Activated CD8-positive, alpha-beta T cell treated with anti-CD3 and anti-CD28 coated beads for 36 hours (primary cell): ENCODE data around the gene ZNF343. TPM values are rescaled to one million over a fixed set of nuclear protein-coding genes. Genes with fewer than 3 reads are reported as not detected.

Experiments
- ATAC-seq: fragments of 200-7000 bp; cut with Tn5 transposase; one replicate; pipeline ENCODE4 v1.10.0; 2021; ENCODE audit warnings: mild to moderate bottlenecking, moderate library complexity
- CTCF ChIA-PET: fragments of 350-600 bp; sonication (Branson Sonifier 250); formaldehyde crosslinking; loops from one replicate; lab custom pipeline; 2021; ENCODE audit warnings: antibody characterized with exemption; lab: Charles Lee
- POLR2A ChIA-PET: fragments of 350-600 bp; sonication (Branson Sonifier 250); formaldehyde crosslinking; loops from one replicate; lab custom pipeline; 2021; ENCODE audit warnings: antibody characterized with exemption; lab: Charles Lee
- DNase-seq: peaks from one replicate; pipeline ENCODE4 v3.0.0-alpha.2; 2020
- H3K27ac Mint-ChIP-seq: one replicate; pipeline ENCODE4 v1.8.0; 2021; ENCODE audit warnings: mild to moderate bottlenecking, mixed read lengths
- H3K27me3 Mint-ChIP-seq: one replicate; pipeline ENCODE4 v1.8.0; 2021; ENCODE audit warnings: mixed read lengths
- H3K36me3 Mint-ChIP-seq: one replicate; pipeline ENCODE4 v1.8.0; 2021; ENCODE audit warnings: low read depth, mixed read lengths
- H3K4me1 Mint-ChIP-seq: one replicate; pipeline ENCODE4 v1.8.0; 2021; ENCODE audit warnings: low read depth, mixed read lengths
- H3K4me3 Mint-ChIP-seq: one replicate; pipeline ENCODE4 v1.8.0; 2021; ENCODE audit warnings: mild to moderate bottlenecking, moderate library complexity, mixed read lengths
- H3K9me3 Mint-ChIP-seq: one replicate; pipeline ENCODE4 v1.8.0; 2021; ENCODE audit warnings: mixed read lengths
- intact Hi-C: fragments of 100-400 bp; cut with micrococcal nuclease; formaldehyde crosslinking; loops from one replicate; pipeline ENCODE4 v1.10.0; 2022
- total RNA-seq, 2 experiments: library from RNA; stranded (reverse); gene quantifications; one replicate each; pipeline ENCODE4 v1.2.3, GENCODE V29; 2021
- TF ChIP-seq, protein P1 (sequence below): fragments of 200-600 bp; IDR thresholded peaks from one replicate; pipeline ENCODE4 v1.8.0; 2022; ENCODE audit warnings: antibody characterized with exemption, mild to moderate bottlenecking

The ZNF343 gene
- total RNA-seq, 2 experiments from 2014 or later: 8.5 to 9.5 TPM

DNA sequence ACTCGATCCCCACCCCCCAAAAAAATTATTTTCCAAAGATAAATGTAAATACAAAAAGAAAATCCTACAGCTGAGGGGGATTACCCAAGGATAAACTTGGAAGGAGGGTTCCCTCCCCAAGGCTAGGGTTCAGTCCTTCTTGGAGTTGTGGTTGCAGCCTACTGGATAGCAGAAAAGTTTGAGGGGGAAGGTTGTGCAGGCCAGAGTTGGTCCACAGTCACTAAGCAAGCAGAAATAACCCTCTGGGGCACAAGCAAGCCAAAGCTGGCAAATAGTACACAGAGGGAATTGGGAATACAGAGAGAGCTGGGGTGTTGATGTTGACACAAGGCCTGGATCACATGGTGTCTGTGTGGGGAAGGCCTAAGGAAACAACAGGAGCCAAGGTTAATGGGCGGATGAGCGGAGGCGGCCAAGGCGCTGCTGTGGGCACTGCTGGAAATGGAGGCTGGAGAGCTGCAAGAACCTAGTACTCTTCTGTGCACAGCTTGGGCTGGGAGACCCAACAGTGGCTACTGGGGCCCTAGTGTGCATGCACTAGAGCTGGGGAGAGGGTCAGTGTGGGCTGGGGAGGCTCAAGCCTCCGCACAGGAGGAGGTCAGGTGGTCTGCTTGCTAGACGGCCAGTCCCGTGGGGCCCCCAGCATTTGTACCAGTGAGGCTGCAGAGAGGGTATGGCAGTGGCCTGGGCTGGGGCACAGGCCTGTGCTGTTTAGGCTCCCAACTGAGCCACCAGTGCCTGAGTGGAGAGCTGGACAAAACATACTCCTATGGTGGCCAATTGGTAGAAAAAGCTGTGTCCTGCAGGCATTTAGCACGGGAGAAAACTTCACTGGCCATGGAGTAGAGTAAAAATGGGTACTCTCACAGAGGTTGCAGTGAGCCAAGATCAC lies 32.6 kb downstream of the ZNF343 start:
- TF ChIP-seq, protein P1, sequence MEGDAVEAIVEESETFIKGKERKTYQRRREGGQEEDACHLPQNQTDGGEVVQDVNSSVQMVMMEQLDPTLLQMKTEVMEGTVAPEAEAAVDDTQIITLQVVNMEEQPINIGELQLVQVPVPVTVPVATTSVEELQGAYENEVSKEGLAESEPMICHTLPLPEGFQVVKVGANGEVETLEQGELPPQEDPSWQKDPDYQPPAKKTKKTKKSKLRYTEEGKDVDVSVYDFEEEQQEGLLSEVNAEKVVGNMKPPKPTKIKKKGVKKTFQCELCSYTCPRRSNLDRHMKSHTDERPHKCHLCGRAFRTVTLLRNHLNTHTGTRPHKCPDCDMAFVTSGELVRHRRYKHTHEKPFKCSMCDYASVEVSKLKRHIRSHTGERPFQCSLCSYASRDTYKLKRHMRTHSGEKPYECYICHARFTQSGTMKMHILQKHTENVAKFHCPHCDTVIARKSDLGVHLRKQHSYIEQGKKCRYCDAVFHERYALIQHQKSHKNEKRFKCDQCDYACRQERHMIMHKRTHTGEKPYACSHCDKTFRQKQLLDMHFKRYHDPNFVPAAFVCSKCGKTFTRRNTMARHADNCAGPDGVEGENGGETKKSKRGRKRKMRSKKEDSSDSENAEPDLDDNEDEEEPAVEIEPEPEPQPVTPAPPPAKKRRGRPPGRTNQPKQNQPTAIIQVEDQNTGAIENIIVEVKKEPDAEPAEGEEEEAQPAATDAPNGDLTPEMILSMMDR: no peak
- intact Hi-C loops: no loop called here
- no peaks in the 10 kb centered on the region for H3K9me3 Mint-ChIP-seq
- H3K27ac Mint-ChIP-seq: no peak overlapping the region
- peaks cover 27% of the 10 kb centered on the region for H3K36me3 Mint-ChIP-seq
- peaks cover 12% of the 10 kb centered on the region for H3K4me1 Mint-ChIP-seq
- no peak overlapping the region for H3K4me3 Mint-ChIP-seq
- ATAC-seq: no peak
- ChIA-PET CTCF (interaction anchor here (1.0 to 2.2 kb wide), 4 partner anchors 8 to 46 kb away, joined by 3 to 10 read pairs (median 6); no protein-coding TSS in a partner anchor), POLR2A (interaction anchor here (1.2 kb wide), 1 partner anchor 9 kb away, joined by 6 read pairs; no protein-coding TSS in a partner anchor)
- no peak for DNase-seq
- no peaks in the 10 kb centered on the region for H3K27me3 Mint-ChIP-seq

DNA sequence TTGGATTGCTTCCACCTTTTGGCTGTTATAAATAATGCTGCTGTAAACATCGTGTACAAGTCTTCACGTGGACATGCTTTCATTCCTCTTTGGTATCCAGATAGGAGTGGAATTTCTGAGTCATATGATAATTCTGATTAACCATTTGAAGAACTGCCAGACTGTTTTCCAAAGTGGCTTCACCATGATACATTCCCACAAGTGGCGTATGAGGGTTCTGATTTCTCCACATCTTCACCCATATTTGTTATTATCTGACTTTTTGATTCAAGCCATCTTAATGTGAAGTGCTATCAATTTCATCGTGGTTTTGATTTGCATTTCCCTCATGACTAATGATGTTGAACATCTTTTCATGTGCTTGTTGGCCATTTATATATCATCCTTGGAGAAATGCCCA lies 35.2 kb downstream of the ZNF343 start:
- POLR2A ChIA-PET: no interaction called here
- intact Hi-C loops: no loop called here
- H3K36me3 Mint-ChIP-seq: peaks cover 31% of the 10 kb centered on the region
- TF ChIP-seq, protein P1: no peak
- H3K27ac Mint-ChIP-seq: no peak overlapping the region
- no peak overlapping the region for H3K4me3 Mint-ChIP-seq
- H3K27me3 Mint-ChIP-seq: no peaks in the 10 kb centered on the region
- H3K9me3 Mint-ChIP-seq: no peaks in the 10 kb centered on the region
- DNase-seq (no peak), ATAC-seq (no peak)
- CTCF ChIA-PET: interaction anchor here (1.5 kb wide), 1 partner anchor 22 kb away, joined by 5 read pairs; no protein-coding TSS in a partner anchor
- H3K4me1 Mint-ChIP-seq: peaks cover 27% of the 10 kb centered on the region

DNA sequence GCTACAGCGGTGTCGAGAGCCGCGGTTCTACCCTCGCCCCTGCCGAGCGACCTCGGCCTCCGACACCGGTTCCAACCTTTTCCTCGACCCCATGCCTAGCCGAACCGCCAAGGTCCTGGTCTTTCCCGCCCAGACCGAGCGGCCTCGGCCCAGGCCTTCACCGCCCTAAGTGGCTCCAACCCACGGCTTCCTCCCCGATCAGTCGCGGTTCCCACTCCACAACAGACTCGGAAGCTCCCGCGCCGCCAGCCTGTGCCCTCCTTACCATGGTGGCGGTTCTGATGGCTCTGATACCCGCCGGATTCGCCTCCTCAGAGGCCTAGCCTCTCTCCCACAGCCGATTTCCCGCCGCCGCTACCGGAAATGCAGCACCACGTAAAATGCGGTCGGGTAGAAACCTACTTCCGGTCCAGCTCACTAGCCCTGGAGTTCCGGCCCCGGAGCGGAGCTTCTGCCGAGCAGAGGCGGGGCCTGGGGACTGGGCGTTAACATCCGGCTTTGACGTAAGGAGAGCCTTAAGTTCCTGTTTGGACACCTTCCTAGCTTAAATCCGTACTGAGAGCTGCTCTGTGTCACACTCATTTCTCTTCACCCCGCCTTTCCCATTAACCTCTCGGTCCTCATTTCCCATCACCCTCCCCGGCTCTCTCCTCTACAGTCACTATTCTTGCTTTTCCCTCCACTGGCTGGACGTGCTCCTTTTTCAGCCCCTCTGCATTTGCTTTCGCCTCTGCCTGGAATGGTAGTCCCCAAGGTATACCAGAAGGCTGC lies 38.1 kb downstream of the ZNF343 start, which contains the start of gene SNRPB:
Gene SNRPB, minus strand, starts transcription at position 367 of the 771 bp plus-strand sequence. Its CDS starts 99 bp downstream, at position 268.
- Mint-ChIP-seq H3K4me3 (peak within 1 kb of the TSS; percentile 89), H3K27ac (peak within 1 kb of the TSS; percentile 100), H3K4me1 (peaks cover 51% of the 10 kb centered on the region), H3K36me3 (peaks cover 51% of the 10 kb centered on the region), H3K27me3 (no peaks in the 10 kb centered on the region), H3K9me3 (no peaks in the 10 kb centered on the region)
- ChIA-PET CTCF (interaction anchor here (1.1 to 6.1 kb wide), 6 partner anchors 19 to 263 kb away, joined by 3 to 53 read pairs (median 5); no protein-coding TSS in a partner anchor), POLR2A (interaction anchor here (0.6 to 7.7 kb wide), 16 partner anchors 8 to 402 kb away, joined by 3 to 92 read pairs (median 4); partner anchors contain the start of genes IDH3B, NOP56 and ZNF343)
- DNase-seq: peak; percentile 97
- TF ChIP-seq, protein P1: no peak
- intact Hi-C loops: no loop called here
- peak; percentile 98 for ATAC-seq

DNA sequence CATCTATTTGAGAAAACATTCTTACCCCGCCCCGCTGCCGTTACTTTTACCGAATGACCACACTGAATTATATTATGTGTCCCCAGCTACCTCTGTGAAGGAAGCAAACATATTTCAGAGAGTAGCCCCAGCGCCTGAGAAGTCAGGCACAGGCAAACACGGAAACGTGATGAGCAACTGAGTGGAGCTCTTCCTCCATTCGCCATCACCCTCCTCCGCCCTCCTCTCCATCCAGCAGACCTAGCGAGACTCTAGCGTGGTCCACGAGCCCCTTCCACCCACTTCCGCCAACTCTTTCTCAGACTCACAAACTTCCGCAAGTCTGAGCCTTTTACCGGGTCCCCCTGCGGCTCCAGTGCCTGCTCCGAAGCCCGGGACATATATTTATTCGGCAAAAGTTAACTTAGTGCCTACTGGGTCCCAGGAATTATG lies 38.7 kb downstream of the ZNF343 start:
- peaks cover 54% of the 10 kb centered on the region for H3K4me1 Mint-ChIP-seq
- POLR2A ChIA-PET: interaction anchor here (0.9 to 7.7 kb wide), 15 partner anchors 7 to 367 kb away, joined by 3 to 92 read pairs (median 4); partner anchors contain the start of genes IDH3B, NOP56 and ZNF343

More for the DNA sequence above, 38.7 kb downstream of the ZNF343 start:
- TF ChIP-seq, protein P1: no peak
- Mint-ChIP-seq H3K27ac (peak overlapping the region; percentile 100), H3K4me3 (peak overlapping the region; percentile 89), H3K36me3 (peaks cover 57% of the 10 kb centered on the region), H3K27me3 (no peaks in the 10 kb centered on the region), H3K9me3 (no peaks in the 10 kb centered on the region)
- CTCF ChIA-PET: interaction anchor here (0.9 to 6.1 kb wide), 7 partner anchors 13 to 262 kb away, joined by 3 to 53 read pairs (median 5); no protein-coding TSS in a partner anchor
- ATAC-seq: peak; percentile 43
- DNase-seq: peak; percentile 73
- intact Hi-C loops: no loop called here
